T-helper 22 cell (primary cell): ENCODE measurements around the gene SLC9C1.
"Not testable (repeated sequence)": the region's sequence is repeated elsewhere in the genome, so short reads cannot be mapped to it uniquely, and the experiment has no call there.

Experiments
- DNase-seq: peaks from one replicate; pipeline ENCODE4 v3.0.0-alpha.2; 2020; ENCODE audit warnings: low read depth

SLC9C1 gene

GRCh38 chr3:112187300-112187699 is 106.7 kb downstream of the SLC9C1 start:
- no peak for DNase-seq

- DNase-seq: not testable (repeated sequence)
Measured at GRCh38 chr3:112185423-112186035, 108.5 kb downstream of the SLC9C1 start.

GRCh38 chr3:112175646-112176045 is 118.4 kb downstream of the SLC9C1 start:
- no peak for DNase-seq

- no peak for DNase-seq
Measured at GRCh38 chr3:112175037-112175436, 119.0 kb downstream of the SLC9C1 start.

GRCh38 chr3:112171144-112171543 is 122.9 kb downstream of the SLC9C1 start:
- DNase-seq: no peak

- no peak for DNase-seq
Measured at GRCh38 chr3:112170046-112170445, 124.0 kb downstream of the SLC9C1 start.

- no peak for DNase-seq
Measured at GRCh38 chr3:112167758-112168157, 126.3 kb downstream of the SLC9C1 start.

GRCh38 chr3:112149136-112149535 is 144.9 kb downstream of the SLC9C1 start:
- DNase-seq: no peak

GRCh38 chr3:112143689-112144088 is 150.3 kb downstream of the SLC9C1 start:
- DNase-seq: no peak

- no peak for DNase-seq
Measured at GRCh38 chr3:112143251-112143650, 150.8 kb downstream of the SLC9C1 start.

- DNase-seq: no peak
Measured at GRCh38 chr3:112141293-112141692, 152.7 kb downstream of the SLC9C1 start.

- no peak for DNase-seq
Measured at GRCh38 chr3:112140584-112140983, 153.4 kb downstream of the SLC9C1 start.

GRCh38 chr3:112138219-112138969 is 155.6 kb downstream of the SLC9C1 start:
- DNase-seq: no peak

GRCh38 chr3:112137781-112138180 is 156.2 kb downstream of the SLC9C1 start:
- no peak for DNase-seq

GRCh38 chr3:112136959-112137693 is 156.9 kb downstream of the SLC9C1 start:
- no peak for DNase-seq

GRCh38 chr3:112136046-112136445 is 158.0 kb downstream of the SLC9C1 start:
- DNase-seq: no peak

- DNase-seq: peak; percentile 20
Measured at GRCh38 chr3:112134335-112135124, 159.5 kb downstream of the SLC9C1 start.

- no peak for DNase-seq
Measured at GRCh38 chr3:112133626-112134334, 160.2 kb downstream of the SLC9C1 start.

GRCh38 chr3:112132975-112133448 is 161.0 kb downstream of the SLC9C1 start, which contains the start of gene GCSAM:
GCSAM (minus strand) TSS chr3:112133248; CDS start chr3:112133120, 128 bp downstream.
- DNase-seq: peak; percentile 67

GRCh38 chr3:112132554-112132953 is 161.5 kb downstream of the SLC9C1 start:
- DNase-seq: no peak

GRCh38 chr3:112132088-112132487 is 161.9 kb downstream of the SLC9C1 start:
- DNase-seq: no peak
